ENCODE results near the gene NOL9.

NOL9 gene

DNA sequence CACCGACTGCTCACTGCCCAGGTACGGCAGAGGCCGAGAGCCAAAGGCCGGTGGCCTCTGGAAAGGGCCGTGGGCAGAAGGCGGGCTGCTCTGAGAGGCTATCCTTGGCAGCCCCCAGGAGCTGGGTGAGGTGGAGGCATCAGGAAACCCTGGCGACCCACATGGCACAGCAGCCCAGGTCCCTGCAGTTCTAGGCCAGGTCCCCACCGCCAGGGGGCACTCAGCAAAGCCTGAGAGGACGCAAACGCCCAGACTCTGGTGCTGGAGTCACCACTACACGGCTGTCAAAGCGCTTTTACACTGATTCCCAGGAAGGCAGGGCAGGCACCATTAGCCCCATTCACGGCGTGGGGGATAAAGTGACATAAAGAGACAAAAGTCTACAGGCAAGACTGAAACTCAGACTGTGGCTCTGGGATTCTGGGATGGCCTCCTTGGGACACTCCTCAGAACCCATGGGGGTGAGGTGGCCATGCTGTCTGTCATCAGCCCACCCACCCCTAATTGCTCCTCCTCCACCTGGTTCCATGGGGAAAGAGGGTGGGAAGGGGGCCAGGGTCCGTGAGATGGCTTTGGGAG is 67.8 kb downstream of the NOL9 start:
- no peak for DNase-seq

DNA sequence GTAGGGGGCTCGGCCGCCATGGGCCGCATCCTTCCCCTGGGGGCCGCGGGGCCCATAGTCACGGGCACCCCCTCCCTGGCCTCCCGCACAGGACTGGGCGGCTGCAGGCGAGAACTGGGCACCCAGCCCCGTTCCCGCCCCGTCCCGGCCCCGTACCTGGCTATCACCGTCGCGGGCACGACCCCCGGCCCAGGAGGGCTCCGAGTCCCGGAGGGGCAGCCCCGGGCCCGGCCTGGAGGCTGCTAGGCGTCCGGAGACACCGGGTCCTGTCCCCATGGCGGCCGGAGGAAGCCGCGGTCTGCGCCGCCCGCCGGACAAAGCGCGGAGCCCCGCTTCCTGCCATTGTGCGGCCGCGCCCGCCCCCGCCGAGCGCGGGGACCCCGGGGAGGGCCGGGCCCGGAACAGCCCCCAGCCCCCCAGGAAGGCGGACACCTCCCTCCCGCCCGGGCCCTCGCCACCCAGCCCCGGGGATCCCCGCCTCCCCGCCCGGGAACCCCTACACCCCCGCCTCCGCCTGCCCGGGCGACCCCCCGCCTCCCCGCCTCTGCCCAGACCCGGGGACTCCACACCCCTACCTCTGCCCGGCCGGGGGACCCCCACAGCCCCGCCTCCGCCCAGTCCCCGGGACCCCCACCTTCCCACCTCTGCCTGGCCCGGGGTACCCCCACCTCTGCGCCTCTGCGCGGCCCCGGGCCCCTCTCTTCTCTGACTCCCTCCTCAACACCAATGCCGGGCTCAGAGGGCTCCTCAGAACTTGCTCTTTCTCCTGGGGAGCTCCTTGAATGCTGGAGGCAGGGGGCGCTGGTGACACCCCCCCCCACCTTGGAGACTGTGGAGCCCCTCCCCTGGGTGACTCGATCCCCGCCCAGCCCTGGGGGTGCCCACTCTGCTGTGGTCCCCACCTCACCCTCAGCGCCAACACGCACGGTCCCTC is 68.9 kb downstream of the NOL9 start:
- DNase-seq, result no peak

DNA sequence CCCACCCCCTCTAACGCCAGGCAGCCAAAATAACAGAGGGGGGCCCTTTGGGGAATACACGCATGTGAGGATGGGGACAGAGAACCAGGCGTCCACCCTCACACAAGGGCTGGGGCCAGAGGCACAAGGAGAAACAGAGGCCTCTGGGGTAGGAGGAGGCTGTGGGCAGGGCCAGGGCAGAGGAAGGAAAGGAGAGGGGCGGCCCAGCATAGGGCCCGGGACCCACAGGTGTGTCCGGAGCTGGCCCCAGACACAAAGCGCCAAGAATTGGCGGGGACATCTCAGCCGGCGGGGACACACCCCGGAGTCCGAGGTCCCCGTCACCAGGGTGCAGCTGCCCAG is 69.5 kb downstream of the NOL9 start:
- no peak for DNase-seq

DNA sequence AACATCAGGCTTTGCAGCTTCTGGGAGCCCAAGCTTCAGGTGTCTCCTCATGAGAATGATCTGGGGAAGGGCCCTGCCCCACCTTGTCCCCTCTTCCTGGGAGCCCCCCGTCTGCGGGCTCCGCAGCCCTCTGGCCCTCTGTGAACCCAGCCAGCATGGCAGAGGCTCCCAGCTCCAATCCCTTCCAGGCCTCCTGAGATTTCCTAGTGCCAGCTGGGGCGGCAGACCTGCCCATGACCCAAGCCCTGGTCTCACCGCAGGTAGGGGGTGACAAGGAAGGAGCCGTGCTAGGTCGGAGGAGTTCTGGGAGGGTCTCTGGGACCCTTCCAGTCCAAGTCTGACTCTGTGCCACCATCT is 70.6 kb downstream of the NOL9 start:
- no peak for DNase-seq

DNA sequence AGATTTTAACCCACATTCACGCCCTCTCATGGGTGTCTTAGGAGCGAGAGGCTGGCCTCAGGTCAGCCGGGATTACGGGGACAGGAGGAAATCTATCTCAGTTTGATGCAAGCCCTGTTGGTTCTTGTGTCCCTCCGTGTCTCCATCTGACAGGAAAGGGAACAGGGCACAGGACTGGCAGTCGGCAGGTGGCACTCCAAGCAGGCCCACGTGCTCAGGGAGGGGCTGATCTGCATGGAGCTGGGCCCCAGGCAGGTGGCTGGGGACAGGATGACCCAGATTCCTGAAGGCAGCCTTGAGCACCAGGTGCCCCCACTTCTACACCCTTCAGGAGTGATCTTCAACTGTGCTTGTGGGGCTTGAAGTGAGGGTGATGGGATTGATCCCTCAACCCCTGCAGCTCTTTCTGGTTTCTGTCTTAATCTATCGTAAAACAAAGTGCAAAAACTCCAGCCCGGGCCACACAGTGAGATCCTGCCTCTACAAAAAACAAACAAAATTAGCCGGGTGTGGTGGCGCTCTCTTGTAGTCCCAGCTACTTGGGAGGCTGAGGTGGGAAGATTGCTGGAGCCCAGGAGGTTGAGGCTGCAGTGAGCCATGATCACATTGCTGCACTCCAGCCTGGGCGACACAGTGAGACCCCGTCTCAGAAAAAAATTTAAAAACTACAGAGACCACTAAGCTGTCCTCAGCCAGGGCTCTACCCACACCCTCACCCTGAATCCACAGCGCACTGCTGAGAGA is 71.1 kb downstream of the NOL9 start:
- no peak for DNase-seq

DNA sequence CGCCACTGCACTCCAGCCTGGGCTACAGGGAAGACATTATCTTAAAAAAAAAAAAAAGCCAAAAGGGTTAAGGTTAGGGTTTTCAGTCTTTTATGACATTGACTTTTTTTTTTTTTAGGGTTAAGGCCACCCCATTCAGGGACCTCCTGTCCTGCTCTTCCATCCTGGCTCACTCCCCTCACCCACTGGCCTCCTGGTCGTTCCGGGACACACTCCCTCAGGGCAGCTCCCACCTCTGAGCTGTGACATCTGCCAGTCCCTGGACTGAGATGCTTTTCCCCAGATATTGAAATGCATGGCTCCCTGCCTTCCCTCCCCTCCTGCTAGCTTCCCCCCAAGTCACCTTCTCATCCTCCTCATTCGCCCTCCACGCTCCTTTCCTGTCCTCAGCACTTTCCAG is 72.5 kb downstream of the NOL9 start:
- DNase-seq, result no peak

DNA sequence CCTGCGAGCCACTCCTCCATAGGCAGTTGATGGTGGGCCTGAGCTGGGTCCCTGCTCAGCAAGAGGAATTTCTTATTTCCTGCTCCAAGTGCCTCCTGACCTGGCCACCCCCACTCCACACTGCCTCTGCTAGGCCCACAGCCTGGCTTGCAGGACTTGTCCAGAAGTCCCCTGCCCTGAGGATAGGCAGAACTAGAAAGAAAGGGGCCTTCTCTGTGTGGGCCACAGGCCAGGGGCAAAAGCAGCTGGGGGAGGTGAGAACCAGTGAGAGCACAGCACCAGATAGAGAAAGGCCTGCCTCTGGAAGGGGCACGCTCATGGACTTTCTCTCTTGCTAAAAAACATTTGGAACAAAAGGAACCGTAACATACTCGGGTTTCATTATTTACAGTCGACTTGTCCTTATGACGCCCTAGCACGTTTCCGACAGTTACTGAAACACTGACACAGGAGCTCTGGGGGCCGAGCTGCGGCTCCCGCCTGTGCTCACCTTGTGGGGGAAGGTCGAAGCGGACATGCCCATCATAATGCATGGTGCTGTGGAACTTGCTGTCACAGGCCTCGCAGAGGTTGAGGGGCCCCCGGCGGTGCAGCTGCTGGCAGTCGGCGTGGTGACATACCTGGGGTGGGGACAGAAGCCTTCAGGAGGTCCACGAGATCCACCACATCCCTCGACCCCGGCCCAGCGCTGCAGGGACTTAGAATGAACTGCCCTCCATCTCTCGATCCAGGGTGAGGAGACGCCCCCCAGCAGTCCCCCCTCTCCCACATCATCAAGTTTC is 77.1 kb downstream of the NOL9 start:
- no peak for DNase-seq

DNA sequence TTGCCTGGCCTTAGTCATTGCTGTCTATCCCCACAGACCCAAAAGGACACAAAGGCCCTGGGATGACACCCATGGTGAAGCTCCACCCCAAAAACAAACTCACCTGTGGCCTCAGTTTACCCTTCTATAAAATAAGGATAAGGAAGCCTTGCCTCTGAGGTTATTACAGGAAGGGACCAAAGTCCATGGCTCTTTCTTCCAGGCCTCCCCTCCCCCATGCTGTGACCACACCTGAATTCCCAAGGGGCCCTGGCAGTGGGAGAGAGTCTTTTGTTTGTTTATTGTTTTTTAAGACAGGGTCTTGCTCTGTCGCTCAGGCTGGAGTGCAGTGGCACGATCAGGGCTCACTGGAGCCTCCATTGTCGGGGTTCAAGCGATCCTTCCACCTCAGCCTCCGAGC is 77.8 kb downstream of the NOL9 start:
- DNase-seq, result no peak

DNA sequence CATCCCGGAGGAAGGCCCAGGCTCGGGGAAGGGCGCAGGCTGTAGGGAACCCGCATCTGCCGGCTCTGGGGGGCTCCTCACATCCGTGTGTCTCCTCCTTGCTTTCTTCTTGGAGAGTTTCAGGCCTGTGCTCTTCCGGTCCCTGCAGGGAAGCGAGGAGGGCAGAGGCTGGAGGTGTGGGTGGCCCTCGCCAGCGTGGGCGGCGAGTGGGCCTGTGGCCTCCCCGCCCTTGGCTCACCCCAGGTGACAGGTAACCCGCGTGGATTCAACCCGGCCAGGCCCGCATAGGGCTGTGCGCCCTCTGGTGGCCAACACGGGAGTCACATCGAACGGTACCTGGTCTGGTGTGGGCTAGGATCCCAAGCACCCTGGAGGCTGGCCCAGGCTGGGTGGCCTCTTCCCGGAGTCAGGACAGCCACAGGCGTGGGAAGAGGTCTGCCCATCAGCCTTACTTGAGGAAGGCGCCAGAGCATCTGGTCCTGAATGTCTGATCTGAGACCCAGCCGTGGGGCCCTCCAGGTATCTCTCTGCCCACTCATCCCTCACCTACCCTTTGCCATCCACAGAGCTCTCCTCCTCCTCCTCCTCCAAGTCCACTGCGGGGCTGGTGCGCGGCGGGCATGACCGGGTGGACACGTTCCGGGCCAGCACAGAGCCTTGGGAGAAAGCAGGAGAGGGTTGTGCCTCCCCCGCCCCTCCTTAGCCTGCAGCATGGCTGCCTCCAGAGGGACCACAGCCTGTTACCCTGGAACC is 78.8 kb downstream of the NOL9 start:
- no peak for DNase-seq

DNA sequence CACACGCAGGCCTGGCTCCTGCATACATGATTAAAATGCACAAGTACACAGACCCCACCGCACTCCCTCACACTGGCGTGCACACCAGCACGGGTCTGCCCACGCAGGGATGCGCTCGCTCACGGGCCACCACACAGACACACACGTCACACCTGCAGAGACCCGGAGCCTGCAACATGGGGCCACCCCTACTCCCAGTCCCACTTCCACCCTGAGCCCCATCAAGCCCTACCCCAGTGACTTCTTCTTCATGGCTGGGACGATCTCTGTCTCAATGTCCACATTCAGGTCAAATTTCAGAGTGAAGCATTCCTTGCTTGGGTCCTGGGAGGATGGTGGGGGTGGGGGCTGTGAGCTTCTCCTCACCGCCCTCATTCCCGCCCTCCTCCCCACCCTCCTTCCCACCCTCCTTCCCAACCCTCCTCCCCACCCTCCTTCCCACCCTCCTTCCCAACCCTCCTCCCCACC is 79.5 kb downstream of the NOL9 start:
- no peak for DNase-seq

DNA sequence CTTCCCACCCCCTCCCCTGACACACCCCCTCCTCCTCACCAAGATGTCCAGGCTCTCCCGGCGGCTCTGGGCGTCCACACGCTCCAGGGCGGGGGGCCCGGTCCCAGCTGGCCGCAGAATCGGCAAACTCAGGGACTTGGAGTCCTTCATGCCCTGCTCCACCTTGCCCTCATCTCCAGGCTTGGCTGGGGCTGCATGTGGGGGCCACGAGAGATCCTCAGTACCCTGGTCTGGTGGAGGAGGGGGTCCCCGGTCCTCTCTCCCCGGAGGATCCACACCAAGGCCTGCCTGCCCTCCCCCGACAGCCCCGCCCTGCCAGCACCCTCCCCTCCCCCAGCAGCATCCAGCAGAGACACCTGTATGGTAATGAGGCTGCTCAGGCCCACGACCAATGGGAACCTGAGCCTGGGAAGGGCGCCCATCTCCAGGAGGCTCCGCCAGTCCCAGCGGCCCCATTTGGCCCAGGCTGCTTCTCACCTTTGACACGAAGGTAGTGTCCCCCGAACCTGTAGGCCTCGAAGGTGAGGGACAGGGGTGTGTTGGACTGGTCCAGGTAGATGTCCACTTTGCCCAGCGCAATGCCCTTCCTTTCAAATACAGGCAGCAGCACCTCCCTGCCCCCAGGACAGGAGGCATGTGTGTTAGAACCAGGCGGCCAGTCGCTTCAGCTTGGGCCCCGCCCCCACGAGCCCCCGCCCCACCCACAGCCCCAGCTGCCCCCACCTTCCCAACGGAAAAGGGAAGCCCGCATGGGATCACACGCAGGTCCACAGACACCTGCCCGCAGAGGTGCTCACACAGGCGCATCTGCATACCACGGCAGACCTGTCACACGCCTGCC is 80.1 kb downstream of the NOL9 start:
- peak; percentile 64 for DNase-seq

DNA sequence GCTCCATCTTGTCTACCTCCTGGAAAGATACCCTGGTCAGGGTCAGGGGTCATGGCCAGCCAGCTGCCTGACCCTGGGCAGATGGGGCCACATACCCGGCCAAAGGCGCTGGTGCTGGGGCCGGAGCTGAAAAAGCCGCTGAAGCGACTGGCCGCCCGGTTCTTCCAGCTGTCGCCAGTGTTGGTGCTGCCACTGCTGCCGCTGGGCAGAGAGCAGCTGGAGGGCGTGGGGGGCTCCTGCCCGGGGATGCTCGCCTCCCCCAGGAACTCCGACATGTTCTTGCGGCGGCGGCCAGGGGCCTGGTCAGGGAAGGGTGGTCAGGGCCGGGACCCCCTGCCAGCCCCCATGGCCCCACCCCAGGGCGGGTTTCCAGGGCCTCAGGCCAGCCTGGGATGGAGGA is 81.2 kb downstream of the NOL9 start:
- no peak for DNase-seq

DNA sequence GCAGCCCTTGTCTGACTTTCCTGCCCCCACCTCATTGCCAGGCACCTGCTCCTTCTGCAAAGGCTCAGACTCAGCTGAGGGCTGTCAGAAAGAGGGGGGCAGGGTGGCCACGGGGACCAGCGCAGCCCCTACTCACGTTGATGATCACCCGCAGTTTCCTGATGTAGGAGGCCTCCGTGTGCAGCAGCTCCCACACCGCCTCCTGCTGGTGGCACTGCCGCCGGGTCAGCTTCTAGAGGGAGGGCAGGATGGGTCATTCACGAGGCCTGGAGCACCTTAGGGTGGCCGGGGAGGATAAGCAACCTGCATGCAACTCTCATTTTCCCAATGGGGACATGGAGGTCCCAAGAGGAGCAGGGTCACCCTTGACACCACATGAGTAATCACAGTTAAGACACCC is 81.9 kb downstream of the NOL9 start:
- DNase-seq, result no peak

DNA sequence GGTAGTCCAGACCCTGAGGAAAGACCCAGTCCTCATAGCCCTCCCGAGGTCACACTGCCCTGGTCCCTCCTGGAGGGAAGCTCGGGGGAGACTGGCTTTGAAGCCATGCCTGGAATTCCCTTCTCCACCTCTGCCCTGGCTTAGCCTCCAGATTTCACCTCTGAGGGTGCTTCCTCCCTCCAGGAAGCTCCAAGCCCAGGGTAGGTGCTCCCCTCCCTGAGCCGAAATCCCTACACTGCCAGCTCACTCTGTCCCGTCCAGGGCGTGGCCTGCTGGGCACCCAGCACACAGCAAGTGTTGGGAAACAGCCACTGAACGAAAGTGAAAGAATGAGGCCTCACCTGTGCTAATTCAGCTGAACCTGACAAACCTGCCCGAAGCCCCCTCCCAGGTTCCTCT is 82.3 kb downstream of the NOL9 start:
- DNase-seq, result no peak

All from NCI-H187 treated with DMSO at 0.1 percent for 48 hours (cell line).